Astrocyte of the cerebellum (primary cell): Measurements from ENCODE around the gene LBHD2.

ENCODE experiments used
- DNase-seq: peaks from one replicate; pipeline ENCODE4 v3.0.0-alpha.2; 2011; ENCODE audit warnings: low read depth
- H3K4me3 ChIP-seq: 2 replicates; pipeline ENCODE4 v1.5.1; 2011; ENCODE audit warnings: mild to moderate bottlenecking, low read depth, low read length, moderate library complexity
- CTCF ChIP-seq: IDR thresholded peaks from 2 replicates; pipeline ENCODE4 v1.5.1; 2012; ENCODE audit warnings: low read length, low read depth, moderate library complexity, mild to moderate bottlenecking; ENCODE audit errors: missing control alignments
- in situ Hi-C: cut with HindIII; loops from 2 replicates; pipeline ENCODE4 v1.10.0; 2017; ENCODE audit warnings: low sequenced_read_pairs

LBHD2 gene

GRCh38 chr14:103068351-103069073 lies 15.5 kb upstream of the LBHD2 start:
- in situ Hi-C loops, result no loop called here
- H3K4me3 ChIP-seq, result no peak overlapping the region
- no peak for DNase-seq
- TF ChIP-seq CTCF, result no peak

GRCh38 chr14:103070263-103070885 lies 13.6 kb upstream of the LBHD2 start:
- DNase-seq, result no peak
- no peak for TF ChIP-seq CTCF
- in situ Hi-C loops, result no loop called here
- H3K4me3 ChIP-seq, result no peak overlapping the region

GRCh38 chr14:103070971-103071542 lies 13.0 kb upstream of the LBHD2 start:
- no peak overlapping the region for H3K4me3 ChIP-seq
- in situ Hi-C loops, result no loop called here
- no peak for TF ChIP-seq CTCF
- DNase-seq, result no peak

- TF ChIP-seq CTCF, result no peak
- DNase-seq, result no peak
- no peak overlapping the region for H3K4me3 ChIP-seq
- in situ Hi-C loops, result no loop called here
Observed at GRCh38 chr14:103071544-103072251, 12.3 kb upstream of the LBHD2 start.

- no peak overlapping the region for H3K4me3 ChIP-seq
- TF ChIP-seq CTCF, result no peak
- in situ Hi-C loops, result no loop called here
- no peak for DNase-seq
Observed at GRCh38 chr14:103072595-103073366, 11.2 kb upstream of the LBHD2 start.

GRCh38 chr14:103073367-103073875 lies 10.6 kb upstream of the LBHD2 start:
- H3K4me3 ChIP-seq, result no peak overlapping the region

More at GRCh38 chr14:103073367-103073875, 10.6 kb upstream of the LBHD2 start:
- in situ Hi-C loops, result no loop called here
- no peak for DNase-seq
- no peak for TF ChIP-seq CTCF
